Liver (tissue), 3 donors: ENCODE data around the gene BAMBI.

ENCODE experiments used
- CTCF ChIP-seq: fragments of 150-350 bp; IDR thresholded peaks from 2 replicates; pipeline ENCODE4 v1.5.1; 2017; ENCODE audit warnings: improper control_type of control experiment, low read depth, low read length; ENCODE audit not compliant: missing input control
- GABPA ChIP-seq, 2 donors: IDR thresholded peaks in 1 of 2; conservative IDR thresholded peaks in 1 of 2; 2 replicates each; pipeline ENCODE4 v1.6.1; 2016; ENCODE audit warnings: antibody characterized with exemption in 2 of 2, mild to moderate bottlenecking in 1 of 2, moderate library complexity in 1 of 2
- HNF4G ChIP-seq: IDR thresholded peaks from 2 replicates; pipeline ENCODE4 v1.6.1; 2016; ENCODE audit warnings: antibody characterized with exemption
- MAX ChIP-seq: IDR thresholded peaks from 2 replicates; pipeline ENCODE4 v1.6.1; 2016; ENCODE audit warnings: antibody characterized with exemption
- RAD21 ChIP-seq, 2 donors: IDR thresholded peaks; 2 replicates each; pipeline ENCODE4 v1.6.1; 2016; ENCODE audit warnings: antibody characterized with exemption in 2 of 2, mild to moderate bottlenecking in 2 of 2
- REST ChIP-seq: IDR thresholded peaks from 2 replicates; pipeline ENCODE4 v1.6.1; 2016; ENCODE audit warnings: antibody characterized with exemption, mild to moderate bottlenecking
- SP1 ChIP-seq: IDR thresholded peaks from 2 replicates; pipeline ENCODE4 v1.6.1; 2018; ENCODE audit warnings: antibody characterized with exemption, mild to moderate bottlenecking
- TAF1 ChIP-seq: conservative IDR thresholded peaks from 2 replicates; pipeline ENCODE4 v1.6.1; 2016; ENCODE audit warnings: antibody characterized with exemption, mild to moderate bottlenecking
- YY1 ChIP-seq: IDR thresholded peaks from 2 replicates; pipeline ENCODE4 v1.6.1; 2016; ENCODE audit warnings: antibody characterized with exemption, mild to moderate bottlenecking
- ZBTB33 ChIP-seq: IDR thresholded peaks from 2 replicates; pipeline ENCODE4 v1.6.1; 2016; ENCODE audit warnings: antibody characterized with exemption
- donor health status: healthy.
- donor health status: healthy.

GRCh38 chr10:28676326-28676967 is 874 bp upstream of the BAMBI start:
- TF ChIP-seq CTCF (no peak), ZBTB33 (no peak), MAX (no peak), REST (no peak), HNF4G (no peak), SP1 (no peak), TAF1 (no peak), RAD21 (IDR thresholded peaks at IDR 0.05) (no peak), YY1 (no peak), GABPA (IDR thresholded peaks at IDR 0.05 in 1 of 2, conservative IDR thresholded peaks at IDR 0.05 in 1 of 2) (no peak)
